C4-2B (cell line): ENCODE data around the gene LCE4A.

ENCODE experiments used
- ZFX ChIP-seq: fragments of 450-650 bp; IDR thresholded peaks from 2 replicates; pipeline ENCODE4 v1.6.1; 2017
- TF ChIP-seq, protein P1 (sequence below): fragments of 450-650 bp; conservative IDR thresholded peaks from 2 replicates; pipeline ENCODE4 v1.5.1; 2017; ENCODE audit warnings: mild to moderate bottlenecking

DNA sequence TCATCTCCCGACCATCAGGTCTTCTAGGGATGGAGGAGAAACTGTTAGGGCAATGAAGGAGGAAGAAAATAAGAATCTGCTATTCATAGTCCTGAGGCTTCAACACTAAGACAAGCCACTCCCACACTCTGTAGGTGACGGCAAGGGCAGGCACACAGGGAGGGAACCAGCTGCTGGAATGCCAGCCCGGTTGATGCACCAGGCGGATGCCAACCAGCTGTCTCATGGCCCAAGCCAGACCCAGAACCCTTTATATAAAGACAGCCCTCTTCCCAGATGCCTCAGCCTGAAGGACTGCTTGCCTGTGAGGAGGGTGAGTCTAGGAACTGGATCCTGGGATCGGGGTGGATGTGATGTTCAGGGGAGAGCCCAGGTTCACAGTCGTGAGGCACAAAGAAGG is 49.8 kb downstream of the LCE4A start, which contains the start of gene KPRP:
- TF ChIP-seq, protein P1, sequence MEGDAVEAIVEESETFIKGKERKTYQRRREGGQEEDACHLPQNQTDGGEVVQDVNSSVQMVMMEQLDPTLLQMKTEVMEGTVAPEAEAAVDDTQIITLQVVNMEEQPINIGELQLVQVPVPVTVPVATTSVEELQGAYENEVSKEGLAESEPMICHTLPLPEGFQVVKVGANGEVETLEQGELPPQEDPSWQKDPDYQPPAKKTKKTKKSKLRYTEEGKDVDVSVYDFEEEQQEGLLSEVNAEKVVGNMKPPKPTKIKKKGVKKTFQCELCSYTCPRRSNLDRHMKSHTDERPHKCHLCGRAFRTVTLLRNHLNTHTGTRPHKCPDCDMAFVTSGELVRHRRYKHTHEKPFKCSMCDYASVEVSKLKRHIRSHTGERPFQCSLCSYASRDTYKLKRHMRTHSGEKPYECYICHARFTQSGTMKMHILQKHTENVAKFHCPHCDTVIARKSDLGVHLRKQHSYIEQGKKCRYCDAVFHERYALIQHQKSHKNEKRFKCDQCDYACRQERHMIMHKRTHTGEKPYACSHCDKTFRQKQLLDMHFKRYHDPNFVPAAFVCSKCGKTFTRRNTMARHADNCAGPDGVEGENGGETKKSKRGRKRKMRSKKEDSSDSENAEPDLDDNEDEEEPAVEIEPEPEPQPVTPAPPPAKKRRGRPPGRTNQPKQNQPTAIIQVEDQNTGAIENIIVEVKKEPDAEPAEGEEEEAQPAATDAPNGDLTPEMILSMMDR, result no peak
- no peak for TF ChIP-seq ZFX
